SK-N-SH (cell line): ENCODE results near the gene PDILT. TPM values are rescaled to one million over a fixed set of nuclear protein-coding genes. Genes with fewer than 3 reads are reported as not detected.
A peak's percentile ranks its signal among the peaks of the same experiment; 100 is the strongest.

Experiments used
- CTCF ChIA-PET: fragments of 300-600, 350-600 bp; formaldehyde crosslinking; extraction: SDS; loops from one replicate; lab custom pipeline; 2021; lab: Yijun Ruan, JAX
- POLR2A ChIA-PET: fragments of 350-600 bp; sonication (Branson Sonifier 250); formaldehyde crosslinking; extraction: SDS; loops from one replicate; lab custom pipeline; 2020; ENCODE audit warnings: antibody characterized with exemption, inconsistent platforms; lab: Yijun Ruan, JAX
- DNase-seq: peaks from one replicate; pipeline ENCODE4 v3.0.0; 2012
- H2AFZ ChIP-seq: fragments of 200-600 bp; sonication (generic); 2 replicates; pipeline ENCODE4 v1.8.1; 2016; ENCODE audit warnings: antibody characterized with exemption, mild to moderate bottlenecking, low read depth
- H3F3A ChIP-seq: fragments of 200-600 bp; sonication (generic); replicated peaks from 2 replicates; pipeline ENCODE3; 2016; ENCODE audit warnings: antibody characterized with exemption, mild to moderate bottlenecking; ENCODE audit not compliant: insufficient read depth
- H3K27ac ChIP-seq, 2 experiments: fragments of 200-500 bp in 1 of 2; fragments of 200-600 bp in 1 of 2; sonication (Bioruptor generic) in 1 of 2; sonication (generic), shearing (Covaris generic) in 1 of 2; 2 replicates each; pipeline versions ENCODE4 v1.5.1 to v1.6.1; 2014 to 2016; ENCODE audit warnings: low read depth in 2 of 2, inconsistent platforms in 1 of 2, low read length in 1 of 2, mild to moderate bottlenecking in 1 of 2, mixed read lengths in 1 of 2
- H3K27me3 ChIP-seq: fragments of 200-600 bp; sonication (generic), shearing (Covaris generic); 2 replicates; pipeline ENCODE4 v1.6.1; 2016; ENCODE audit warnings: mixed run types; ENCODE audit not compliant: insufficient read depth
- H3K36me3 ChIP-seq, 2 experiments: fragments of 200-500 bp in 1 of 2; fragments of 200-600 bp in 1 of 2; sonication (Bioruptor generic) in 1 of 2; sonication (generic) in 1 of 2; replicated peaks in 1 of 2; 2 replicates each; pipeline versions ENCODE3 to v1.5.1; 2014 to 2016; ENCODE audit warnings: low read length in 1 of 2, mild to moderate bottlenecking in 1 of 2; ENCODE audit not compliant: insufficient read depth in 2 of 2, control insufficient read depth in 1 of 2
- H3K4me1 ChIP-seq, 2 experiments: fragments of 200-500 bp in 1 of 2; fragments of 200-600 bp in 1 of 2; sonication (Bioruptor generic) in 1 of 2; sonication (generic), shearing (Covaris generic) in 1 of 2; 2 replicates each; pipeline versions ENCODE4 v1.5.1 to v1.6.1; 2014 to 2016; ENCODE audit warnings: low read depth in 1 of 2, low read length in 1 of 2, mixed run types in 1 of 2; ENCODE audit not compliant: insufficient read depth in 2 of 2, control insufficient read depth in 1 of 2
- H3K4me2 ChIP-seq: fragments of 200-600 bp; sonication (generic), shearing (Covaris generic); 2 replicates; pipeline ENCODE4 v1.6.1; 2017; ENCODE audit warnings: mixed run types
- H3K4me3 ChIP-seq, 2 experiments: fragments of 200-500 bp in 1 of 2; fragments of 200-600 bp in 1 of 2; sonication (Bioruptor generic) in 1 of 2; sonication (generic), shearing (Covaris generic) in 1 of 2; 2 replicates each; pipeline versions ENCODE4 v1.5.1 to v1.8.1; 2014 to 2016; ENCODE audit warnings: low read depth in 2 of 2, inconsistent platforms in 1 of 2, low read length in 1 of 2, mild to moderate bottlenecking in 1 of 2, mixed read lengths in 1 of 2, moderate library complexity in 1 of 2
- H3K79me2 ChIP-seq: fragments of 200-600 bp; sonication (generic); 2 replicates; pipeline ENCODE4 v1.8.1; 2017; ENCODE audit warnings: mild to moderate bottlenecking; ENCODE audit not compliant: insufficient read depth
- H3K9ac ChIP-seq: fragments of 200-600 bp; sonication (generic); 2 replicates; pipeline ENCODE4 v1.6.1; 2017; ENCODE audit warnings: mixed run types
- H3K9me2 ChIP-seq: fragments of 200-600 bp; sonication (generic); 2 replicates; pipeline ENCODE4 v1.6.1; 2017; ENCODE audit warnings: mixed run types
- H3K9me3 ChIP-seq: fragments of 200-600 bp; sonication (generic); 2 replicates; pipeline ENCODE4 v1.6.1; 2017; ENCODE audit warnings: mixed run types, mild to moderate bottlenecking, moderate library complexity
- H4K20me1 ChIP-seq: fragments of 200-600 bp; sonication (generic); 2 replicates; pipeline ENCODE4 v1.6.1; 2017; ENCODE audit warnings: mild to moderate bottlenecking, mixed run types; ENCODE audit not compliant: insufficient read depth
- FOSL2 ChIP-seq: IDR thresholded peaks from 2 replicates; pipeline ENCODE4 v1.4.0; 2012; ENCODE audit warnings: low read depth, mild to moderate bottlenecking, moderate library complexity, borderline replicate concordance
- JUND ChIP-seq: IDR thresholded peaks from 2 replicates; pipeline ENCODE4 v1.4.0; 2012
- NFIC ChIP-seq: IDR thresholded peaks from 2 replicates; pipeline ENCODE4 v1.4.0; 2012; ENCODE audit warnings: borderline replicate concordance
- RXRA ChIP-seq: IDR thresholded peaks from 2 replicates; pipeline ENCODE4 v1.4.0; 2012; ENCODE audit warnings: low read depth, mild to moderate bottlenecking, borderline replicate concordance
- SMC3 ChIP-seq: IDR thresholded peaks from 2 replicates; pipeline ENCODE4 v1.6.1; 2012; ENCODE audit warnings: low read depth, low read length, improper control_type of control experiment
- USF1 ChIP-seq: IDR thresholded peaks from 2 replicates; pipeline ENCODE4 v1.4.0; 2012; ENCODE audit warnings: low read depth, borderline replicate concordance
- YY1 ChIP-seq: IDR thresholded peaks from 2 replicates; pipeline ENCODE4 v1.4.0; 2012; ENCODE audit warnings: low read depth, mild to moderate bottlenecking
- ZBTB33 ChIP-seq: IDR thresholded peaks from 2 replicates; pipeline ENCODE4 v1.4.0; 2012; ENCODE audit warnings: low read depth, borderline replicate concordance
- WGBS: methylation state at CpG from one replicate; pipeline ENCODE4 v1.1.6; 2017; ENCODE audit warnings: low lambda C conversion rate; 5-methylcytosine and 5-hydroxymethylcytosine counted together
- polyA plus RNA-seq, 3 experiments: library from polyadenylated mRNA; depleted of rRNA; stranded (reverse); fragments of >200 nt; gene quantifications; 2 replicates each; pipeline ENCODE4 v1.2.3, GENCODE V29; 2012

Gene PDILT
- polyA plus RNA-seq, 1 of the 3 experiments (the other 2 are of a cell fraction) = not detected

GRCh38 chr16:20411055-20411454 is 6.5 kb upstream of the PDILT start (continued):
- TF ChIP-seq USF1 (no peak), YY1 (no peak), ZBTB33 (no peak), RXRA (no peak), FOSL2 (no peak)

GRCh38 chr16:20410121-20410723 is 5.7 kb upstream of the PDILT start:
- no peak overlapping the region for H3K27ac ChIP-seq
- peaks cover 7% of the 10 kb centered on the region for H3F3A ChIP-seq
- no peaks in the 10 kb centered on the region for H3K9me2 ChIP-seq
- H3K4me3 ChIP-seq = no peak overlapping the region
- H2AFZ ChIP-seq = 0 out of 2 replicates have a peak overlapping the region, but pooled peaks have one; percentile 48
- no peaks in the 10 kb centered on the region for H3K9me3 ChIP-seq
- no peaks in the 10 kb centered on the region for H3K36me3 ChIP-seq
- no peak for DNase-seq
- ChIA-PET POLR2A (no interaction called here), CTCF (interaction anchor here (1.0 kb wide), 1 partner anchor 24 kb away, joined by 4 read pairs; no protein-coding TSS in a partner anchor)
- no peak overlapping the region for H3K4me2 ChIP-seq
- H3K79me2 ChIP-seq = no peaks in the 10 kb centered on the region
- no peaks in the 10 kb centered on the region for H3K27me3 ChIP-seq
- no peaks in the 10 kb centered on the region for H3K4me1 ChIP-seq
- no peaks in the 10 kb centered on the region for H4K20me1 ChIP-seq
- H3K9ac ChIP-seq = no peak overlapping the region
- no peak for TF ChIP-seq ZBTB33
- TF ChIP-seq JUND = no peak
- TF ChIP-seq SMC3 = no peak
- TF ChIP-seq NFIC = no peak
- TF ChIP-seq, all 33 proteins: peak for 0
- 53% methylated on average over 5 of the region's 6 CpGs for WGBS
